TTC549 (cell line): Measurements from ENCODE around the gene ITGB6.
"Not testable (repeated sequence)": the region's sequence is repeated elsewhere in the genome, so short reads cannot be mapped to it uniquely, and the experiment has no call there.

Experiments
- FAIRE-seq: peaks from 2 replicates; lab custom pipeline; 2012; peaks lifted over from hg19 to GRCh38; lab: Jason Lieb, UNC

The ITGB6 gene

DNA sequence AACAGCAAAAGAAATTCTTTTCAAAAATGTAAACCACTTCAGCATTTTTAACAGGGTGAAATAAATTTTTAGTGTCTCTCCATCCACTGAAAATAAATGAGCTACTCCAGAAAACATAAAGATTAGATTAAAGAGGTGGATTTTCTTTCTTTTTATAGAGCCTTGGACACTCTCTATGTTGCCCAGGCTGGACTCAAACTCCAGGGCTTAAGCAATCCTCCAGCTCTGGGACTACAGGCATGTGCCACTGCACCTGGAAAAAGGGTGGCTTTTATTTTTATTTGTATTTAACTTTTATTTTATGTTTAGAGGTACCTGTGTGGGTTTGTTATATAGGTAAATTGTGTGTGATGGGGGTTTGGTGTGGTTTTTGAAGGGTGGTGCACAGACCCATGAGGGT, 19.9 kb downstream of the ITGB6 start:
- FAIRE-seq: no peak

DNA sequence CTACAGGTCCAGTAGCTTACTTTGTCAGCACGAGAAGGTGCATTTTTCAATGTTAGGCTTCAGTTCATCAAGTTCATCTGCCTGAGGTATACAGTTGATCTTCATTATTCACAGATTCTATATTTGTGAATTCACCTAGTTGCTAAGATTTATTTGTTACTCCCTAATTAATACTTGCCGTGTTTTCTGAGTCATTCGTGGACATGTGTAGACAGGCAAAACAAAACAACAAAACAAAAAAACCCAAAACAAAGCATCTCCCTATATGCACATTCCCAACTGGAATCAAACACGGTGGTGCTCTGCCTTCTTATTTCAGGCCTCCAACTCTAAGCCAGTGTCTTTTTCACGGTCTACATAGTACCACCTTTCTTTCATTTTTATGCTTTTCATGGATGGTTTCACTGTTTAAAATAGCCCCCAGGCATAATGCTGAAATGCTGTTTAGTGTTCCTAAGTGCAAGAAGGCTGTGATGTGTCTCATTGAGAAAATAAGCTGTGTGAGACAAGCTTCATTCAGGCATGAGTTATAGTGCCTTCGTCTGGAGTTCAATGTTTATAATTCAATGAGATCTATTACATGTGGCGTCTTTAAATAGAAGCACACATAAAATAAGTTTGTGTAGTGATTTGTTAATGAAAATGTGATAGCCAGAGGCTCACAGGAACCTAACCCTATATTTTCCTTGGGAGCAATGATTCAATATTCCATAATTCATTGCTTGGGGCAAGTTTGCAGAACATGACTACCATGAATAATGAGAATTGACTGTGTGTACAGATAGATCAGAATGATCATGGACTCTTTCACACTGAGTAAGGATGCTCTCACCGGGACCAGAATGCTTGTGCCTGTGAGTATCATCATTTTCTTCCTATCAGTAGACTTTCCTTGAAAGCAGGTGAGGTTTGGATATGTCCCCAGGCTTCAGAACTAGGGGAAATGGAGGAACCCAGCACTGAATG, 24.6 kb downstream of the ITGB6 start:
- no peak for FAIRE-seq

DNA sequence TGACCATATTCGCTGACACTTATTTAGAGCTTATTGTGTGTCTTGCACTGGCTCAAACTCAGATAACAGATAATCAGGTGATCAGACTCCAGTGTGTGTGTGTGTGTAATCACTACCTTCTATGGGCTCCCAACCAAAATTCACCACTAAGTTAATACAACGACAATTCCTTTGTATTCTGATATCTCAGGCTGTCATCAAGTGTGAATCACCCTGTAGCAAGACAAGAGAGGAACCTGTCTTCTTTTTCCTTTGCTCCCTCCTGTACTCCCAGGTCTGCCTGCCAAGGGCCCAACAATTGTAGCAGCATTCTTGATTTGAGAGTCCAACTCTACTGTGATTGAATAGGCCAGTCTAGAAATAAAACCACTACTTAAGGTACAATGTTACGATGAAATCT, 25.8 kb downstream of the ITGB6 start:
- no peak for FAIRE-seq

DNA sequence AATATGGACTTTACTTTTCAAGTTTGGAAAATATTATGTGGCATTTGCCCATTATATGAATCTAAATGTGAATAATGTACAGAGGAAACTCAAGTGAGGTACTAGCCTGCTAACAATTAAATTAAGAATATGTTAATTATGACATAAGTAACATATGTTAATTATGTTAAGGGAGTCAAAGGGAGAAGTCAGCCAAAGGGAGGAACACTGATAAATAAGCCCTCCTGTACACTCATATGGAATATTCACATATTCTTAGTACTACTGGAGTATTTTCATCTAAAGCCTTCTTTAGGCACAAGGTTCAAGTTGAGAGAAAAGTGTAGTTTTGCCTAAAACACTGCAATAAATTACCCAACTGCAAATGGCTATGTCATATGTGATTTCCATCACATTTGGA, 30.1 kb downstream of the ITGB6 start:
- FAIRE-seq: no peak

DNA sequence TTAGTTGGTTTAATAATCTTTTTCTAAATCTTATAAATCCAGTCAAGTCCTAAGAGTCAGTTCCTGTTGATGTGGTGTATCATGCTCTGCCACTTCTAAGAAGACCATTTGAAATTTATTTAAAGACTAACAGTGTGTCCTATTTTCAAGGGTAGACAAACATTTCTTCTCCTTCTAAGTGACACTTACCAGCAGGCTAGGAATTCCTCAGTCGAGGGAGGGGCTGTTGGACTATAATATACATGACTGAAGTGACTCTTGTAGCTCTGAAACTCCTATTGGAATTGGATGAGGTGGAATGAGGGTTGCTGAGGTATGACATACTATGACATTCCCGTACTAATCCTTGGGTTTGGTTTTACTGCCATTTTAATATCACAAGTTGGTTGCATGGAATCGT, 30.6 kb downstream of the ITGB6 start:
- FAIRE-seq: no peak

DNA sequence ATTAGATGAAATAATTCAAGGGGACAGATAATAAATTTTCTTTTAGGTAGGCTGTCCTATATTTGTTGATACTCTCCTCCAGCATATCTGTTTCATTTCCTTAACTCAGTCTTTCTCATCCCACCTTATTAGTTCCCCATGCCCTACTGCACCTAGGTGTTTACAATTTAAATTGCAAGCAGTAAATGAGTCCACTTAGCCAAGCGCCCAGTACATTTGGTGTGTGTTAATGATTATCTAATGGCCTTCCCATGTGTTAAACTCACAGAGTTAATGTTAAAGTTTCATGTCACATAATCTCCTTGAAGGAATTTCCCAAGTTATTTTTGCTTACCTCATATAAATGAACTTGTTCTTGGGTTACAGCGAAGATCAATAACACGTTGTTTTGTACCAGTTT, 31.2 kb downstream of the ITGB6 start:
- no peak for FAIRE-seq

DNA sequence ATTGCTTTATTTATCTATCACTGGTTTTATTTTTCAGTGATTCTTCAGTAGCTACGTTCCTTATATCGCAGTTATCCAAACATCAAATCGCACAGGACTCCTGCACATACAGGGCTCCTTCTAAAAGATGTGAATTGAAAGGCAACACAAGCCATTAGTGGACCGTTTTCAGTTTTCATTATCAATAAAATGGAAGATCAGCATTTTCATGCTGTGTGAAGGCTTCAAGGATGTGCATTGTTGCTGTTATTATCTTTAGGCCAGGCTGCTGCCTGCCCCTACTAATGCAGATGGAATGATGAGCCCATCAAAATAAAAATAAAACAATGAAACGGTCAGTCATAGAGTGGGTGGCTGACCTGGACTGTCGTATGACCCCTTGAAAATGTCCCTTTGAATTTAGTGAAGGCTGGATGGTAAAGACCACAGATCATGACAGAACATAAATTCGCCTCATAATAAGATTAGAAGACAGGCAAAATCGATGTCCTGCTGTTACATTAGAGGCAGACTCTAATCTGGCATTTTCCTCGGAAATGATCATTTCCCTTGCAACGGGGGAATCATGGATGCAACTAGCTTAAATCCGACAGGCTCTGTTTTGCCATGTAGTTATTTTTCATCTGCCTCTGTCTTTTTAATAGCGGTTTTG, 32.9 kb downstream of the ITGB6 start:
- FAIRE-seq: no peak

DNA sequence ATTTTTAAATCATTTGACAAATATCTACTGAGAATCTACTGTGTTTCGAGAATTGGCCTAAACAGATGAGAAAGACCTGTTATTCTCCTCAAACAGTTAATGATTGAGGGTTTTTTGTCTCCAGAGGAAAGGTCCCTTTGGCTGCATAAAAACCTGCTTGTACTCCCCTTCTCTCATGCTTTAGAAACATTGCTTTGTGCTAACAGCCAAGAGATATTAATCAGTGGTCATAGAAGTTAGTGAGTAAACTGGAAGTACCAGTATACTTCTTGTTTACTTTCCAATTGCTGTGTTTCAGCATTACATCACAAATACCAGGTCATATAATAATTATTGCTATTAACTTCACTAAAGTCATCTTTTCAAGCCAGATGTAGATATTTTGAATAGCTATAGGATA, 34.1 kb downstream of the ITGB6 start:
- no peak for FAIRE-seq

DNA sequence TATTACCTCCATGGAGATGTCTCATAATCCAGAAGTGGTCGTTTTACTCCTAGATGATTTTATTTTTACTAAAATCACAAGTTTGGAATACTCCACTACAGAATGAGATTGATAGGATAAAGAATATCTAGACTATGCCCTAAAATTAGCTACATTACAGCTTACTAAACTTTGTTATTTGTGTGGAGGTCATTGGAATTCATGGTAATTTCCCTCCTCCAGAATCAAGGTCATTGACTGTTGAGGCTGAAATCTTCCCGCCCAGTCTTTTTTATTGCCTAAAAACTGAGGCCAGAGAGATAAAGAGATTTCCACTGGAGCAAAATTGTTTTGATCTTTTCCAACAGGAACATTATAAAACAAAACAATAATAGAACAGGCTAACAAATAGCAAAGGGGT, 35.0 kb downstream of the ITGB6 start:
- FAIRE-seq: no peak

DNA sequence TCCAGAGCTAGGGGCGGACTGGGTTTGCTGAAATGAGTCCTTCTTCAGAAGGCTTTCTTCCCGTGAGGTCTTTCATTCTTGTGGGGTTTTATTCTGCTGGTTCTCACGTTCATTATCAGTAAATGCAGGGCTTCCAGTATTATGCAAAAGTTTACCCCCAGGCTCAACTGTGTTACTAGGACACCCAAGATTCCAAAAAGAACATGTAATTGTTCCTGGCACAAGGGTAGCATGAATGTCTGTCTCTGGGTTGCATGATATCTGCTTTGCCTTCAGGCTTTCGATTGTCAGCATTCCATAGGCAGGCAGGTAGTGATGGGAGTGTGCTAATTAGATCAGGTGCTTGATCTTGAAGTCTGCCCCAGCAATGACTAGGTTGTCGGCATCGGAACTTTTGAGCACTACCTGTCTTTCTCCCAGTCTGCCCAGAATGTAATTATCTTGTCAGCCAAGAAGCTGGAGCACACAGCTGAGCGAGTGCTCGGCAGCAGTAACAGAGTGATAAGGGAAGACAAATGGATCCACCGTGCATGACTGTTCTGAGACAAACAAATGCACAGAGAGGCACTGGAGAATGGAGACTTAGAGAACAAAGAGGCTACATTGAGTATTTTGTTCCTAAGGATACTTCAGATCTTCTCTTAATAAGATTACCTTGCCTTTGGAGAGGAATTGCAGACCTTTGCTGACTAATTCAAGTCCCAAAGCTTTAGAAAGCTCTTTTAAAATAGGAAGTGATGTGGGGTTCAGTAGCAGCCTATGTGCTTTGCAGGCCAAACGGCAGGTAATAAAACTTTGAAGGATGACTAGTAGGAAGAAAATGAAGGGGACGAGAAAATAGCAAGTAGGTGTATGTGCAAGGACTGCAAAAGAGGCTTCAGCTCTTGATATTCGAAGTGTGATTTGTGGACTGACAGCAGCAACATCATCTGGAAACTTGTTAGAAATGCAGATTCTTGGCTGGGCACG, 41.9 kb downstream of the ITGB6 start:
- no peak for FAIRE-seq

DNA sequence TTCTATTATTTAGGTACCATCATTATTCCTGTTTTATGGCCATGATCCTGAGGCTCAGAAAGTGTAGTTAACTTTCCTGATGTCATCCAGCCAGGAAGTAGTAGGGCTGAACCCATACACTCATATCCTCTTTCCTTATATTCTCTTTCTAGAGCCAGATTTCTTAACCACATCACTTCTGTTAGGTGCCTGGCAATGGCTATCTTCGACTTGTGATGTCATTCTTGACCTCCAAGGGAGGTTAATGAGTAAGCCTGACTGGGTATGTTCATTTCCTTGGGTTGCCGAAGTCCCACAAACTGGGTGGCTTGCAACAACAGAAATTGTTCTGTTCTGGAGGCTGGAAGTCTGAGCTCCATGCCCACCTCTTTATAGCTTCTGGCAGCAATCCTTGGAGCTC, 43.4 kb downstream of the ITGB6 start:
- FAIRE-seq: no peak

DNA sequence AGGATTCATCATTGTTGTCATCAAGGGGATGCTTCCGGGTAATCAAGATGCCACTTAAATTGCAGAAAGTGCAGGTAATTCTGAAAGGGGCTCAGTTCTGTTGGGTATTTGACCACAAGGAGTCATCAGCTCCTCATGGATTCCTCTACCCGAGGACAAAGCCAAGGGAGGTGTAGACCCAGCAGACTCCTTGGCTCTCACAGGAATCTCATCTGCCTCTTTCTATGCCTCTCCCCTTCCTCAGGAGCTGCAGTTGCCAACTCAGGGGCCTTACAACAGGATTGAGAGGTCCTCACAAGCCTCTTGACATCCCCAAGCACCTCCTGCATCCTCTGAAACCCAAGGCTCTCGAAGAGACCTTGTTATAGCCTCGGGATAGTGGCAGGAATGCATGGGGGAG, 44.0 kb downstream of the ITGB6 start:
- no peak for FAIRE-seq

DNA sequence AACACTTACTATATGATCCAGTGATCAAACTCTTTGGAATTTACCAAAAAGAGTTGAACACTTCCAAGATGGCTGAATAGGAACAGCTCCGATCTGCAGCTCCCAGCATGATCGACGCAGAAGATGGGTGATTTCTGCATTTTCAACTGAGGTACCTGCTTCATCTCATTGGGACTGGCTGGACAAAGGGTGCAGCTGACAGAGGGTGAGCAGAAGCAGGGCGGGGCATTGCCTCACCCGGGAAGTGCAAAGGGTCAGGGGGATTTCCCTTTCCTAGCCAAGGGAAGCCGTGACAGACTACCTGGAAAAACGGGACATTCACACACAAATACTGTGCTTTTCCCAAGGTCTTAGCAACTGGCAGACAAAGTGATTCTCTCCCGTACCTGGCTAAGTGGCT, 51.7 kb downstream of the ITGB6 start:
- not testable (repeated sequence) for FAIRE-seq

DNA sequence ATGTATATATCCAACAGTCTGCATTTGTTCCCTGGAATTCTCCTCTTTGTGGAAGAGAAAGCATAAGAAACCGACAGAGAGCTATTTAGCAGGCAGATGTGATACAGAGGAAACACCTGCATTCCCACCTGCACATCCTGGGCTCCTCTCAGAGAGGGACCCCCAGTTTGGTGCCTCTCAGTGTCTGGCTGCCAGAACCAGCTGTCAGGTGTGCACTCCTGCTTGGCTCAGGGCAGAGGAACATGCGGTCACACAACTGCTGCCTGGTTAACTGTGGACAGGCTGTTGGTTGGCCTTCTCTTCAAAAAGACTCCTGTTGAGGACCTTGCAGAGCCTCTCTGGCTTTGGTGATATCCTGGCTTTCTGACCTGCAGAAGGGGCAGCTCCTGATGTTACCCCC, 54.6 kb downstream of the ITGB6 start:
- no peak for FAIRE-seq

DNA sequence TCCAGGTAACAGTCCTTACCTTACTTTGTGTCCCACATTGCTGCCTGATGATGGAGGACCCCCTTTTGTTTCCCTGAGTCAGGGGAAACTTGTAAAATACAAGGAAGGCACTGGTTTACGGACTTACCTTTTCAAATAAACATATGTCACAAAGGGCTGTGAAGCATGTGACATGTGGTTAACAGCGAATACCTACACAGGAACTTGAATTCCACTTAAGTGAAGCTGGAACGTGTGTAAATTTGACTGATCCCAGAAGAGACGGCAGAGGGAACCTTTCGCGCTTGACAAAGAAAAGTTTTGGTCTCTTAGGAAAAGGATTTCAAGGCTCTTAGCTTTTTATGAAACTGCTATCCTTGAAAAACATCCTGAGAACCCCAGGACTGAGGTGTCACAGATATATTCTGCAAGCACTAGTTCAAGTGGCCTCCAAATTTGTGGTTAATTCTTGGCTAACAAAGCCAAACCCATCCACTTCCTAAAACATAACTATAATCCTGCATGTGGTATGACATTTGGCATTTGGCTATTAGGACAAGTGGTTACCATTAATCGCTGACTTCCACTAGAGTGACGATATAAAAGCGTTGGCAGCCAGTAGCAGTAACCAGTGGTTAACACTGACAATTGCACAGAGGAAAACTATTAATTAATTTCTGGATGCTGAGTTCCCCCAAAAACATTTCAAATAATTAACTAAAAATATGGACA, 55.6 kb downstream of the ITGB6 start:
- FAIRE-seq: no peak

DNA sequence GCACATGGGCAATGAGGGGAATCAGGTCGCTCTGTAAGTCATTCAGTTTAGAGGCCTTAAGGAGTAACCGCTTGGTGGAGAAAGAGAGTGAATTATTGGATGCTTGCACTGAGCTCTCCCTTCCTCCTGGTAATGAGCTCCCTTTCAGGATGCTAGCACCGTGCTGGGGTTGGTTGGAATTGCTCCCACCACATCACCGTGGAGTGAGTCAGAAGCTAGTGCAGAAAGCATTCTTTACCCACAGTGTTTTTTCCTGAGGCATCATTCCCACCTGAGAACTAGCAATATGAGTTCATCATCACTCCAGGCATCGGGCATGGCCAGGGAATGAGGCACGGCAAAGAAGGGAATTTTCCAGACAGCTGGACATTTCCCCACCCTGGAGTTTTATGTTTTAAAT, 57.6 kb downstream of the ITGB6 start:
- FAIRE-seq: no peak

DNA sequence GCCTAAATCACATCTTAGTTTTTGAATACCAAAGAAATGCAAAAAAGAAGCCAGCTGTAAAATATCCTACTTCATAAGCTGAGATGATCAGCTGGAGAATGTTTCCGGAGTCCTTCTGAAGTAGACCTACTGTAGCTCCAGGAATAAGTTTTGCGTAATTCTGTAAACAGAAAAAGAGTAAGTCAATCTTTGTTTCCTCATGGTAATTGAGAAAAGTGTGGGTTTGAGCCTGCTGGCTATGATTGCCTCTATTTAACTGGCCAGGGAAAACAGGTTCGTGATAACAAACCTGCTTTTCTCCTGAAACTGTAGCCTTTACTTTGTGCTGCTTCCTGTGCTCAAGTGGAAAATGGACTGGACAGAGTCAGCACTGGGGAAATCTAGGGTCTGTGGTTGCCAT, 58.2 kb downstream of the ITGB6 start:
- FAIRE-seq: no peak

DNA sequence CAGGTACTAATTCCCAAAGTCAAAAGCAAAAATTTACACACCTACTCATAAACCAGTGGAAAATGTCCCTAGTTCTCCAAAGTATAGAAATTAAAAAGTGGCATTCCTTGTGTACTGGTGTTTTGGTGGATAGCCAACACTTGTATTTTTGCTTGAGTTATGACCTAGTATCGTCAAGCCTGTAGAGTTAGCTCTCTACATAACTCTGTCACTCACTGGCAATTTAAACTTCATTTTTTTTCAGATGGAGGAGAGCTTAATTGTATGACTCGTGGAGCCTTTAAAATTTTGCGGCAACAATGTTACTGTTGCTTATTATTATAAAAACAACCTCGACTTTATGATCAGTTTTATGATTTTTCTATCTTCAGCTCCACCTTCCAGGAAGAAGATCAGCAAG, 58.7 kb downstream of the ITGB6 start:
- no peak for FAIRE-seq

DNA sequence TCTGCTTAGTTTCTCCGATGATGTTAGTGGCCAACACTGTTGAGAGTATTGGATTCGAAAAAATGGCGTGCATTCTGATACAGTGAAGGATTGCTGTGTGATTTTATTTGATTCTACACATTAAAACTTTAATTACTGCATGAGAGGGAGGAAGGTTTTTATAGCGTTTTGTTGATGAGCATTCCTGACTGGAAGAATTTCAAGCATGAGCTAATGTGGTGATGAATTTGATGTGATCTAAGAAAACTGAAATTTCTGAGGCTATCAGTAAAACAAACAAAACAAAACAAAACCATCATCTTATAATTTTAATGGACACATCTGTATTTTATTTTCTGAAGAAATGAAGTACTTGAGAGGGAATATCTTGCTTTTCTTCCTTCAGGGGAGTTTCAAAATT, 59.6 kb downstream of the ITGB6 start:
- no peak for FAIRE-seq

DNA sequence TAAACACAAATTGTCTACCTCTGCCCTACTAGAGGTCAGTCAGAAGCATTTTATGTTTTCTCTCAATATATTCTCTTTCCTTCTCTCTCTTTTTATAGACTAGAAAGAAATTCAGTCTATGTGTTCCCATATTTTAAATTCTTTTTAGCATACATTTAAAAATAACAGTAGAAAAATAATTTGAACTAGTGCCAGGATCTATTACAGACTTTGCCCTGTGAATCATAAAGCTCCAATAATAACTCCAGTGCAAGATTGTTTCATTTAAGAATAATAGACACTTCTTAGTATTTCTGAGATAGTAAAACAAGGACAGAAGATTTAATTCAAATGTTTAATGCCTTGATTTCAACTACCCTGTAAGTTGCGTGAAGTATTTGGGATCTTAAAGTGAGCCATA, 60.1 kb downstream of the ITGB6 start:
- no peak for FAIRE-seq

DNA sequence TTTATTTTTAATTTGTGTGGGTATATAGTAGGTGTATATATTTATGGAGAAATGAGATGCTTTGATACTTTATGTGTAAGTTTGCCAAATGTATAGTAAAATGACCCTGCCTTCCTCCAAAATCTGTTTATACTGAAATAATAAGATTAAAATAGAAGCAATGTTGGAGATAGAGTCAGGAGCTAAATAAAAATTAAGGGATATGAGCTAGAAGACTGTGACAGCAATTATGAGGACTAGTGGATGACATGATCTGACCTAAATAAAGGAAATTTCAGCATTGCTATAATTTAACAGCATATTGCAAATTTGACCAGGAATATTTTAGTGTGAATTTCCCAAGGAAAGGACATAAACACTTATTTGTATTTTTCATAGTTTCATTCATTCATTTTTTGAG, 60.7 kb downstream of the ITGB6 start:
- no peak for FAIRE-seq

DNA sequence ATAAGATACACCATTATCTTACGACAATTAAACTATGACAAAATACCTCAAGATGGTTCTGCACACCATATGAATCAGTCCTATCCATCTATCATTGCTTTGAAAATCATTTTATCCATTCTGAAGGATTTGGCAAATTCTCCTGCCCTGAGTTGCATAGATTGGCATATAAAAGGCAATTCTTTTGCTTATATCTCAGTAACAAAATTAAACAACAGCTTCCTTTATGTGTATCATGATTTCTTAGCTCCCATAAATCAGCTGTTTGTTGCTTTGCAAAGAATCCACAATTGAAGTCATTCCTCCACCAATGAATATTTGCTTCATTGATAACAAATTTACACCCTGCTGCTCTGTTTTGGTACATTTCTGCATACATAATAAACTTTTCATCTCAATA, 61.7 kb downstream of the ITGB6 start:
- FAIRE-seq: no peak
